ENCODE data around the gene ANO1.

DNA sequence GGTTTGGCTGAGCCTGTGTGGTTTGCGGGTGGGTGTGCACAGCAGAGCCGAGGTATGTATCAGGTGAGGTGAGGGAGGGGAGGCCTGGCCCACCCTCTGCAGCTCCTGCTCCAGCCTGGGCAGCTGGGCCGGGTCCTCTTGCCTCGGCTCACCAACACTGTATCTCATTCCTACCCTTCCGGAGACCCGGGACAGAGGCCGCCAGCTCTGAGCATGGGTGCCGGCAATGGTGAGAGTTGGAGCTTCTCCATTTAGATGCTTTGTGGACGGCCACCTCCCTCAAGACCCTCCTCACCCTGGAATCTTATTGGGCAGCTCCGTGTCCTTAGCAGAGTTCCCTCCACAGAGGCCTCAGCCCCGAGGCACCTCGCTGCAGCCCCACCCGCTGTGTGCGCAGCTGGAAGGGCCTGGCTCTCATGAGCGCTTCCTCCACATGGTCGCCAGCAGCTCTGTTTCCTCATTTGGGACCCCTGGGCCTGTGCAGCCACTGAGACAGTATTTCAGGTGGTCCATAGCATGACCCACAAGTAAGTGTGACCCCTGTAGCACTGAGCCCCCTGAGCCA, 55.7 kb downstream of the ANO1 start:
- TF ChIP-seq, protein P1, sequence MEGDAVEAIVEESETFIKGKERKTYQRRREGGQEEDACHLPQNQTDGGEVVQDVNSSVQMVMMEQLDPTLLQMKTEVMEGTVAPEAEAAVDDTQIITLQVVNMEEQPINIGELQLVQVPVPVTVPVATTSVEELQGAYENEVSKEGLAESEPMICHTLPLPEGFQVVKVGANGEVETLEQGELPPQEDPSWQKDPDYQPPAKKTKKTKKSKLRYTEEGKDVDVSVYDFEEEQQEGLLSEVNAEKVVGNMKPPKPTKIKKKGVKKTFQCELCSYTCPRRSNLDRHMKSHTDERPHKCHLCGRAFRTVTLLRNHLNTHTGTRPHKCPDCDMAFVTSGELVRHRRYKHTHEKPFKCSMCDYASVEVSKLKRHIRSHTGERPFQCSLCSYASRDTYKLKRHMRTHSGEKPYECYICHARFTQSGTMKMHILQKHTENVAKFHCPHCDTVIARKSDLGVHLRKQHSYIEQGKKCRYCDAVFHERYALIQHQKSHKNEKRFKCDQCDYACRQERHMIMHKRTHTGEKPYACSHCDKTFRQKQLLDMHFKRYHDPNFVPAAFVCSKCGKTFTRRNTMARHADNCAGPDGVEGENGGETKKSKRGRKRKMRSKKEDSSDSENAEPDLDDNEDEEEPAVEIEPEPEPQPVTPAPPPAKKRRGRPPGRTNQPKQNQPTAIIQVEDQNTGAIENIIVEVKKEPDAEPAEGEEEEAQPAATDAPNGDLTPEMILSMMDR (IDR thresholded peaks at IDR 0.05) = no peak
- TF ChIP-seq POLR2AphosphoS5 (IDR thresholded peaks at IDR 0.05) (no peak), POLR2A (IDR thresholded peaks at IDR 0.05) (no peak)

All from breast epithelium (tissue), 3 donors.